Midbrain (tissue), 1 donor: ENCODE measurements around the gene PARD6B.
"Not testable (repeated sequence)": the region's sequence is repeated elsewhere in the genome, so short reads cannot be mapped to it uniquely, and the experiment has no call there.

ENCODE experiments used
- DNase-seq: peaks from one replicate; lab custom pipeline; 2025; lab: John Stamatoyannopoulos, UW

PARD6B gene

DNA sequence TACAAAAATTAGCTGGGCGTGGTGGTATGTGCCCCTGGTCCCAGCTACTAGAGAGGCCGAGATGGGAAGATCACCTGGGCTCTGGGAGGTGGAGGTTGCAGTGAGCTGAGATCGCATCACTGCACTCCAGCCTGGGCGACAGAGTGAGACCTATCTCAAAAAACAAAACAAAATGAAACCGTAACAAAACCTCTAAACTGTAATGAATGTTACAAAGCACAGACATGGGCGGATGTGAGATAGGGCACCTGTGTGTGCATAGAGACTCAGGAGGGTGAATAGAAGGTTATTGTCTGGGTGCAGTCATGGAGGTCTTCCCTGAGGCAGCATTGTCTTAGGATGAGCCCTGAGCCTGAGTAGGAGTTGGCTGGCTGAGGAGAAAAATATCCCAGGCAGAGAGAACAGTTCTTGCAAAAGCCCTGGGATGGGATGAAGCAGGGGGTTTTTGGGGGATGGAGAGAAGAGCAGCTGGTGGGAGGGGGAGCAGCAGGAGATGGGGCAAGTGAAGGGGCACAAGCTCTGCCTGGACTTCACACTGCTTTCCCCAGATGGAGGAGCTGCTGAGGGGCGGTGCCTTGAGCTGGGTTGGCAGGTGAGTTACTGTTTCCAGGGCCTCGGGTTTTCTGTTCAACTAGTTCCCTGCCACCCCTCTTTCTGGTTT is 68.6 kb downstream of the PARD6B start:
- no peak for DNase-seq

DNA sequence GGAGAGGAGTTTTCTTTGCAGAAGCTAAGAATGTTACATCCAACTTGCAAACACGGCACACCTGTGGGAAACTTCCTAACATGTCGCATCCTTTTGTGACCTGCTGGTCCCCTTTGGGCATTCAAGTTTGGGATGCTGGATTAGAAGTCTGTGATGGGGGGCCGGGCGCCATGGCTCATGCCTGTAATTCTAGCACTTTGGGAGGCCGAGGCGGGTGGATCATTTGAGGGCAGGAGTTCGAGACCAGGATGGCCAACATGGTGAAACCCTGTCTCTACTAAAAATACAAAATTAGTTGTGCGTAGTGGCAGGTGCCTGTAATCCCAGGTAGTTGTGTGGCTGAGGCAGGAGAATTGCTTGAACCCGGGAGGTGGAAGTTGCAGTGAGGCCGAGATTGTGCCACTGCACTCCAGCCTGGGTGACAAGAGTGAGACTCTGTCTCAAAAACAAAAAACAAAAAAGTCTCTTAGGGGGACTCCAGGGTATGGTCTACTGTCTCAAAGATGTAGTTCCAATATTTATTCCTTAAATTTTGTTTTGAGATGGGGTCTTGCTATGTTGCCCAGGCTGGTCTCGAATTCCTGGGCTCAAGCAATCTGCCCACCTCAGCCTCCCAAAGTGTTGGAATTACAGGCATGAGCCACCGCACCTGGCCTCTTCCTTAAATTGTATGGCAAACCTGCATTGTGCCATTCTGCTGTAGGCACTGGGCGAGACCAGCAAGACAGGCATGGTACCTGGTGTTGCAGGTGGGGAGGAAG is 69.8 kb downstream of the PARD6B start:
- DNase-seq: not testable (repeated sequence)

DNA sequence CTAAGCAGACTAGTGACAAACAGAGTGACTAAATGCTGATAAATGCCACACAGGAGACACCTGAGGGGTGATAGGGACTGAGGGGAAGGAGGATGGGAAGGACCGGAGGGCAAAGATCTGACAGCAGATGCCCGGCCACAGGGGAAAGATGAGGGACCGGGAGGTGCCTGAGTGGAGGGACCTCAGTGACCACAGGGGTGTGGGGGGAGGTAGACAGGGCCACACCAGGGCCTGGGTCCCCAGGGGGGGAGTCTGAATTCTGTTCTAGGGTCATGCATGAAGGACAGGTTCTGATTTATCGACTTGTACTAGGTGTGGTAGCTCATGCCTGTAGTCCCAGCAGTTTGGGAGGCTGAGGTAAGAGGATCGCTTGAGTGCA is 70.4 kb downstream of the PARD6B start:
- DNase-seq: no peak

DNA sequence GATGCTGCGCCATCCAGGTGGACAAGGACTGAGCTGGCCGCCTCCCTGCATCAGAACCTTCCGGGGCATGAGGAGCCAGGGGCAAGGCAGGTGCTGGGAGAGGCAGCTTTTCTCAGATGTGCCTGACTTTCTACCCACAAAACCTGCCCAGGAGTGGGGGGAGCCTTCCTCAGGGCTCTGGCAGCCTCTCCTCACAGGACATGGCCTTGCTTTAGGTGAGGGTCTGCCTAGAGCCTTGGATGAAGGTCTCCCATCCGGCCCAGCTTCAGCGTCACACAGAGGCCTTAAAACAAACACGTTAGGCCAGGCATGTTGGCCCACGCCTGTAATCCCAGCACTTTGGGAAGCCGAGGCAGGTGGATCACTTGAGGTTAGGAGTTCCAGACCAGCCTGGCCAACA is 70.9 kb downstream of the PARD6B start:
- DNase-seq: no peak

DNA sequence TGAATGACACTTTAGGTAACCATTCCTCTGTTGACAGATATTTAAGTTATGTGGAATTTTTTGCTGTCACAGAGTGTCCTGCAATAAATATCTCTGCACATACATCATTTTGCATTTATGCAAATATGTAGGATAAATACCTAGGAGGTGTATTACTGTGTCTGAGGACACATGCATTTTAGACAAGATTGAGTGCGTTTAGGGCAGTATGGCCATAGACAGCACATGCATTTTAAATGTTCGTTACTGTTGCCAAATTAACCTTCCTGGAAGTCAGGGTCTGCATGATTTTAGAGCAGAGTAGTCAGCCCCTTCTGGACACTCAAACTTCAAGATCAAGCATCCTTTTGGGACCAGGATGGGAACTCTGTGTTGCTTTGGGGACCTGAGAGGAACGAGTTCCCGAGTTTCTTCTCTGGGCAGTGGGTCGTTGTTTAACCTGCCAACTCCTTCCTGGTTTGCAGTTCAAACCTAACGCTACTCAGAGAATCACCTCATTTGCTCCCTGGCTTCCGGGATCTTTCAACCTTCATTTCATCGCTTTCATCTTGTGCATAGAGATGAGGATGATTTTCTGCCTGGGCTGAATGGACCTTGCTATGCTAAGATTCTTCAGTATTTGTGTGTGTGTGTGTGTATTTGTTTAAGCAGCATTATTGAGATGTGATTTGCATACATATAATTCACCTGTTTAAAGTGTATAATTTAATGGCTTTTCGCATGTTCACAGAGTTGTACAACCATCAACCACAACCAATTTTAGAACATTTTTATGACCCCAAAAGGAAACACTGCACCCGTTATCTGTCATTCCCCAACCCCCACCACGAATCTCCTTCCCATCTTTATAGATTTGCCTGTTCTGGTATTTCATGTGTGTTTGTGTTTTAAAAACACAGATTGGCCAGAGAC is 73.3 kb downstream of the PARD6B start:
- no peak for DNase-seq

DNA sequence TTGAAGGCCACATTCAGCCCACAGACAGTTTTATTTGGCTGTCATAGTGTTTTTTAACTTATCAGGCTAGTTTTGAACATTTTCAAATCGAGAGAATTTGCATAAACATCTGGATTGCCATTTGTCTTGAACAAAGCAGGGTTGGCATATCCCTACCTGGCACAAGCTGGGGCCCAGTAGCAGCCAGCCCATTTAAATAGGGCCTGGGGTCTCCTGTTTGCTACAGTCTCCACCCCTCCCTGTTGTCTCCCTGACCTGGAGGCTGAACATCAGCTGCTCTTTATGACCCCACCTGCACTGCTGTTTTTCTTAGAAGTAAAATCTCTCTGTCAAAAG is 73.9 kb downstream of the PARD6B start:
- DNase-seq: no peak

DNA sequence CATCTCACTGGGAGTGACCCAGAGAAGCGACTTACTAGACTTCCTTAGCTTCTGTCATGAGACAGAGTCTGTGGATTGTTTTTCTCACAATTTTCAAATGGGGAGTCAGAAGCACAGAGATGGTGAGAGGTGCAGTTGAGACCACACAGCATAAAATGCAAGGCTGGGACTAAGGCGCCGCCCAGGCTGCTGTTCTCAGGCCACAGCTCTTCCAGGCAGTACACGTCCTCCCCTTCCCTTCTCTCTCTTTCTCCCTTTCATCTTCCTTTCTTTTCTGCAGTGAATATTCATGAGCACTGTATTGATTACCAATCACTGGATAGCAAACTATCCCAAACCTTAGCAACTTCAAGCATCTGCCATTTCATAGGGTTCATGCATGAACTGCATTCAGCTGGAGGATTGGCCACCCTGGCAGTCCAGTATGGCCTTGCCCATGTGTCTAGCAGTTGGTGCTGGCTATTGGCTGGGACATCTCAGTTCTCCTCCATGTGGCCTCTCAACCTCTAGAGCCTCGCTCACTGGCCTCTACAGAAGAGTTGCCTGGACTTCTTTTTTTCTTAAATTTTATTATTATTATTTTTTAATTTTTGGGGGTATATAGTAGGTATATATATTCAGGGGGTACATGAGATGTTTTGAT is 74.9 kb downstream of the PARD6B start:
- DNase-seq: no peak
